Hepatocyte (in vitro differentiated cells): ENCODE data around the gene DNER.

Experiments used
- CTCF ChIP-seq: fragments of 200-600 bp; sonication (generic); IDR thresholded peaks from 2 replicates; pipeline ENCODE4 v1.5.1; 2016; ENCODE audit warnings: antibody characterized with exemption, mild to moderate bottlenecking; ENCODE audit not compliant: poor library complexity
- EZH2 ChIP-seq: fragments of 200-600 bp; sonication (generic); IDR thresholded peaks from 2 replicates; pipeline ENCODE4 v1.6.1; 2016; ENCODE audit warnings: antibody characterized with exemption, mild to moderate bottlenecking, borderline replicate concordance

- no peak for TF ChIP-seq CTCF
- no peak for TF ChIP-seq EZH2
These were observed 275.8 kb downstream of the DNER start for GRCh38 chr2:229438430-229439159.
